Neuronal stem cell (in vitro differentiated cells): ENCODE measurements around the gene TMEM72.

Experiments used
- DNase-seq: peaks from one replicate; pipeline ENCODE4 v3.0.0-alpha.2; 2013; ENCODE audit warnings: low spot score
- H2AFZ ChIP-seq: one replicate; pipeline ENCODE4 v1.6.1; 2013; ENCODE audit warnings: mild to moderate bottlenecking, low read length, inconsistent platforms
- H2AK5ac ChIP-seq: 2 replicates; pipeline ENCODE4 v1.6.1; 2013; ENCODE audit warnings: low read depth, mild to moderate bottlenecking, inconsistent platforms, low read length, moderate library complexity, mixed read lengths
- H2BK120ac ChIP-seq: 2 replicates; pipeline ENCODE4 v1.6.1; 2013; ENCODE audit warnings: low read depth, mild to moderate bottlenecking, inconsistent platforms, low read length, moderate library complexity, mixed read lengths
- H2BK12ac ChIP-seq: one replicate; pipeline ENCODE4 v1.6.1; 2013; ENCODE audit warnings: low read length, inconsistent platforms
- H2BK15ac ChIP-seq: 2 replicates; pipeline ENCODE4 v1.6.1; 2013; ENCODE audit warnings: mild to moderate bottlenecking, low read length, inconsistent platforms, mixed read lengths
- H2BK5ac ChIP-seq: one replicate; pipeline ENCODE4 v1.6.1; 2013; ENCODE audit warnings: inconsistent platforms, mild to moderate bottlenecking, low read length, moderate library complexity
- H3K14ac ChIP-seq: one replicate; pipeline ENCODE4 v1.6.1; 2013; ENCODE audit warnings: low read length, inconsistent platforms
- H3K18ac ChIP-seq: 2 replicates; pipeline ENCODE4 v1.6.1; 2013; ENCODE audit warnings: low read length, inconsistent platforms
- H3K23ac ChIP-seq: 2 replicates; pipeline ENCODE4 v1.6.1; 2013; ENCODE audit warnings: low read depth, mild to moderate bottlenecking, mixed read lengths, low read length, inconsistent platforms; ENCODE audit not compliant: poor library complexity
- H3K27ac ChIP-seq: replicated peaks from 3 replicates; pipeline ENCODE4 v1.5.1; 2013; ENCODE audit warnings: low read length, inconsistent platforms
- H3K27me3 ChIP-seq, 3 experiments: 2 replicates each; pipeline ENCODE4 v1.6.1; 2013; ENCODE audit warnings: low read length in 3 of 3, mild to moderate bottlenecking in 2 of 3, inconsistent platforms in 1 of 3, low read depth in 1 of 3, mixed read lengths in 1 of 3, moderate library complexity in 1 of 3; ENCODE audit not compliant: control insufficient read depth in 3 of 3, insufficient read depth in 3 of 3
- H3K36me3 ChIP-seq, 2 donors: replicated peaks in 1 of 2; 2 replicates each; pipeline ENCODE4 v1.6.1; 2013; ENCODE audit warnings: low read length in 2 of 2; ENCODE audit not compliant: control insufficient read depth in 2 of 2, insufficient read depth in 2 of 2
- H3K4ac ChIP-seq: 2 replicates; pipeline ENCODE4 v1.6.1; 2013; ENCODE audit warnings: inconsistent platforms, mild to moderate bottlenecking, low read length, moderate library complexity
- H3K4me1 ChIP-seq, 2 donors: 1 replicate in 1 of 2; 2 replicates in 1 of 2; pipeline ENCODE4 v1.6.1; 2013; ENCODE audit warnings: low read length in 2 of 2, low read depth in 1 of 2; ENCODE audit not compliant: control insufficient read depth in 2 of 2, insufficient read depth in 1 of 2
- H3K4me2 ChIP-seq: one replicate; pipeline ENCODE4 v1.6.1; 2013; ENCODE audit warnings: mild to moderate bottlenecking, low read length, inconsistent platforms; ENCODE audit not compliant: insufficient read depth, poor library complexity, severe bottlenecking
- H3K4me3 ChIP-seq, 2 donors: 2 replicates each; pipeline ENCODE4 v1.5.1; 2013; ENCODE audit warnings: low read length in 2 of 2, mild to moderate bottlenecking in 2 of 2, inconsistent platforms in 1 of 2, moderate library complexity in 1 of 2
- H3K79me1 ChIP-seq: one replicate; pipeline ENCODE4 v1.6.1; 2013; ENCODE audit warnings: low read depth, mild to moderate bottlenecking, inconsistent platforms, low read length, moderate library complexity
- H3K9ac ChIP-seq: one replicate; pipeline ENCODE4 v1.6.1; 2013; ENCODE audit warnings: mild to moderate bottlenecking, low read depth, low read length, inconsistent platforms; ENCODE audit not compliant: poor library complexity
- H3K9me3 ChIP-seq, 2 donors: replicated peaks in 1 of 2; 2 replicates each; pipeline versions ENCODE3 to v1.6.1; 2013; ENCODE audit warnings: low read length in 2 of 2, mild to moderate bottlenecking in 2 of 2, inconsistent platforms in 1 of 2, low read depth in 1 of 2, mixed read lengths in 1 of 2, moderate library complexity in 1 of 2; ENCODE audit not compliant: control insufficient read depth in 2 of 2, insufficient read depth in 1 of 2
- H4K8ac ChIP-seq: one replicate; pipeline ENCODE4 v1.6.1; 2013; ENCODE audit warnings: low read depth, mild to moderate bottlenecking, inconsistent platforms, low read length, moderate library complexity
- H4K91ac ChIP-seq: one replicate; pipeline ENCODE4 v1.6.1; 2013; ENCODE audit warnings: low read length, low read depth, mild to moderate bottlenecking, inconsistent platforms; ENCODE audit not compliant: poor library complexity
- WGBS, 2 donors: extraction: QIAGEN DNeasy Blood & Tissue Kit; methylation state at CpG; one replicate each; pipeline ENCODE4 v1.1.7; 2013; ENCODE audit warnings: missing lambda C conversion rate in 2 of 2, mixed read lengths in 1 of 2; ENCODE audit not compliant: insufficient read length in 2 of 2, insufficient replicate concordance in 1 of 2; ENCODE audit errors: extremely low coverage in 2 of 2; 5-methylcytosine and 5-hydroxymethylcytosine counted together

The TMEM72 gene

DNA sequence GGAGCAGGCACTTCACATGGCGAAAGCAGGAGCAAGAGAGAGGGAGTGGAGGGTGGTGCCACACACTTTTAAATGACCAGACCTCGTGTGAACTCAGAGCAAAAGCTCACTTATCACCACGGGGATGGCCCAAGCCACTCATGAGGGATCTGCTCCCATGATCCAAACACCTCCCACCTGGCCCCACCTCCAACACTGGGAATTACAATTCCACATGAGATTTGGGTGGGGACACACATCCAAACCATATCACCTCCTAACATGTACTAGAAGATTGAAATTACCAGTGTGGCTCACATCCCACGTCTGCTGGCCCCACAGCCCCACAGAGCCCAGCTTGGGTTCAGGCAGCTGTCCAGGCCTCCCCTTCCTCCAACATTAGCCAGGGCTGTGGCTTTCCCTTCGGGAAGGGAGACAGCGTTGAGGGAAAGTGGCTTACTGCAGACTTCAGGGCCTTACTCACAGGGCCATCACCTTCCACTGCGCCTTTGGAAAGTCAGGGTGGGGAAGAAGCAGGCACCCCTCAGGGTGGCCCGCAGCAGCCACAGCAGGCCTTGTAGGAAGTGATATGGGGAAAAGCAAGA, 59.8 kb downstream of the TMEM72 start:
- H2BK5ac ChIP-seq = no peak overlapping the region
- H3K9me3 ChIP-seq = no peaks in the 10 kb centered on the region
- no peak overlapping the region for H2AK5ac ChIP-seq
- H2BK120ac ChIP-seq = no peak overlapping the region
- no peak overlapping the region for H3K18ac ChIP-seq
- no peak overlapping the region for H2AFZ ChIP-seq
- peaks cover 5% of the 10 kb centered on the region for H3K79me1 ChIP-seq
- no peak overlapping the region for H3K4me2 ChIP-seq
- H3K4me3 ChIP-seq = no peak overlapping the region
- no CpG with 5 or more reads among the region's 8 CpGs for WGBS, 2 donors
- no peak overlapping the region for H3K27ac ChIP-seq
- no peak overlapping the region for H3K14ac ChIP-seq
- no peak overlapping the region for H4K8ac ChIP-seq
- no peaks in the 10 kb centered on the region for H3K36me3 ChIP-seq
- peaks cover 7 to 20% of the 10 kb centered on the region in 2 donors for H3K4me1 ChIP-seq
- no peak overlapping the region for H3K9ac ChIP-seq
- no peak for DNase-seq
- H3K23ac ChIP-seq = no peak overlapping the region
- no peak overlapping the region for H4K91ac ChIP-seq
- no peaks in the 10 kb centered on the region for H3K27me3 ChIP-seq
- no peak overlapping the region for H2BK12ac ChIP-seq
- no peak overlapping the region for H3K4ac ChIP-seq
- H2BK15ac ChIP-seq = no peak overlapping the region

GRCh38 chr10:44971434-44971833, 60.3 kb downstream of the TMEM72 start:
- H3K9me3 ChIP-seq = no peaks in the 10 kb centered on the region
- WGBS, 2 donors = no CpG with 5 or more reads among the region's 11 CpGs
- no peak overlapping the region for H4K8ac ChIP-seq

GRCh38 chr10:44971935-44972757, 61.0 kb downstream of the TMEM72 start:
- H2BK12ac ChIP-seq = no peak overlapping the region
- no peak overlapping the region for H3K27ac ChIP-seq
- H3K79me1 ChIP-seq = peaks cover 5% of the 10 kb centered on the region
- no peak overlapping the region for H4K8ac ChIP-seq
- no CpG with 5 or more reads among the region's 12 CpGs for WGBS, 2 donors
- no peaks in the 10 kb centered on the region for H3K36me3 ChIP-seq
- H3K4me2 ChIP-seq = no peak overlapping the region
- H2AK5ac ChIP-seq = no peak overlapping the region
- no peak overlapping the region for H2BK5ac ChIP-seq
- H3K27me3 ChIP-seq = no peaks in the 10 kb centered on the region
- H2BK120ac ChIP-seq = no peak overlapping the region
- H3K4ac ChIP-seq = no peak overlapping the region
- no peaks in the 10 kb centered on the region for H3K9me3 ChIP-seq
- H2AFZ ChIP-seq = no peak overlapping the region
- H3K18ac ChIP-seq = no peak overlapping the region
- no peak overlapping the region for H3K4me3 ChIP-seq
- no peak for DNase-seq
- H3K23ac ChIP-seq = no peak overlapping the region
- peaks cover 8 to 18% of the 10 kb centered on the region in 2 donors for H3K4me1 ChIP-seq
- H2BK15ac ChIP-seq = no peak overlapping the region
- H3K9ac ChIP-seq = no peak overlapping the region
- H4K91ac ChIP-seq = no peak overlapping the region
- H3K14ac ChIP-seq = no peak overlapping the region

More at GRCh38 chr10:44971434-44971833, 60.3 kb downstream of the TMEM72 start:
- Histone ChIP-seq H3K79me1 (peaks cover 5% of the 10 kb centered on the region), H2BK120ac (no peak overlapping the region), H3K4me3 (no peak overlapping the region), H3K4ac (no peak overlapping the region), H3K23ac (no peak overlapping the region), H3K9ac (peak overlapping the region; percentile 47), H2AK5ac (no peak overlapping the region), H2BK15ac (no peak overlapping the region), H3K27me3 (no peaks in the 10 kb centered on the region), H3K18ac (peak overlapping the region; percentile 24), H3K27ac (no peak overlapping the region), H3K14ac (no peak overlapping the region), H2BK5ac (no peak overlapping the region), H2AFZ (no peak overlapping the region), H3K36me3 (no peaks in the 10 kb centered on the region), H3K4me1 (peaks cover 8 to 20% of the 10 kb centered on the region in 2 donors), H3K4me2 (no peak overlapping the region), H2BK12ac (no peak overlapping the region), H4K91ac (no peak overlapping the region)
- DNase-seq = no peak

DNA sequence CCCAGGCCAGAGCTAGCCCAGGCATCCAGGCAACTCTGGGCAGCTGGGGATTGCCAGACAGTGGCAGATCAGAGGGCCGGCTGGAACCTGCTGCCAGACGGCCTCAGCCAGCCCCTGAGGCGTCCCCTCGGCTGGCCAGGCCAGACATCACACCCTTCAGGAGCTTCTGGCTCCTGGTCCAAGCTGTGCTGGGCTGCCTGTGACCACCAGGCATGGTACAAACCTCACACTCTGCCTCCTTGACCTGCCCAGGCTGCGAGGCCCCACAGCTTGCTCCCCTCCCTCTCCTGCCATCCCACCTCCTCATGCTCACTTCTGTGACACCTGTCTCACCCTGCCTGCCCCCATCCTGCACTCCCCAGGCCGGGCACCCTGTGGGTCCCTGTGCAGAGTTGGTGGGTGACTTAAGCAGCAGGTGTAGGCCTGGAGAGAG, 61.8 kb downstream of the TMEM72 start:
- no CpG with 5 or more reads among the region's 6 CpGs for WGBS, 2 donors
- Histone ChIP-seq H3K4ac (no peak overlapping the region), H3K23ac (peak overlapping the region; percentile 77)

More for the DNA sequence above, 61.8 kb downstream of the TMEM72 start:
- Histone ChIP-seq H3K4me3 (peak overlapping the region in 1 of 2 donors; percentile 29), H3K4me1 (peaks cover 11 to 18% of the 10 kb centered on the region in 2 donors), H4K8ac (no peak overlapping the region), H3K4me2 (no peak overlapping the region), H2AFZ (no peak overlapping the region), H3K18ac (peak overlapping the region; percentile 84), H4K91ac (peak overlapping the region; percentile 50), H2BK12ac (no peak overlapping the region), H2AK5ac (peak overlapping the region; percentile 99), H2BK5ac (no peak overlapping the region), H3K9me3 (no peaks in the 10 kb centered on the region), H3K27ac (no peak overlapping the region), H3K27me3 (no peaks in the 10 kb centered on the region), H3K14ac (peak overlapping the region; percentile 32), H3K9ac (no peak overlapping the region), H3K36me3 (no peaks in the 10 kb centered on the region), H2BK120ac (peak overlapping the region; percentile 69), H2BK15ac (peak overlapping the region; percentile 46), H3K79me1 (peaks cover 5% of the 10 kb centered on the region)
- DNase-seq = no peak
